GM23338 (cell line): ENCODE measurements around the gene ADGRL3.
"Not testable (repeated sequence)": the region's sequence is repeated elsewhere in the genome, so short reads cannot be mapped to it uniquely, and the experiment has no call there.

Experiments used
- CREB1 ChIP-seq: fragments of 250-450 bp; sonication (Bioruptor Pico); IDR thresholded peaks from 2 replicates; pipeline ENCODE4 v1.5.0; 2020; ENCODE audit warnings: low read depth, mild to moderate bottlenecking, moderate library complexity
- CTCF ChIP-seq, 2 experiments: fragments of 200-600 bp in 1 of 2; sonication (generic) in 1 of 2; conservative IDR thresholded peaks; 2 replicates each; pipeline versions ENCODE4 v1.5.1 to v1.6.1; 2016 to 2017; ENCODE audit warnings: antibody characterized with exemption in 2 of 2, low read depth in 2 of 2, mild to moderate bottlenecking in 2 of 2, moderate library complexity in 1 of 2
- ETS1 ChIP-seq: IDR thresholded peaks from 2 replicates; pipeline ENCODE4 v1.6.1; 2016; ENCODE audit warnings: antibody characterized with exemption
- EZH2 ChIP-seq: fragments of 200-600 bp; sonication (generic); IDR thresholded peaks from one replicate; pipeline ENCODE4 v1.8.0; 2017; ENCODE audit warnings: antibody characterized with exemption, mild to moderate bottlenecking, low read depth; ENCODE audit not compliant: unreplicated experiment
- EZH2phosphoT487 ChIP-seq: fragments of 200-600 bp; sonication (generic); IDR thresholded peaks from one replicate; pipeline ENCODE4 v1.8.1; 2018; ENCODE audit warnings: antibody characterized with exemption; ENCODE audit not compliant: unreplicated experiment
- JUNB ChIP-seq: IDR thresholded peaks from one replicate; pipeline ENCODE4 v1.6.1; 2016; ENCODE audit warnings: antibody characterized with exemption; ENCODE audit not compliant: unreplicated experiment
- POLR2AphosphoS5 ChIP-seq: IDR thresholded peaks from 2 replicates; pipeline ENCODE4 v1.6.1; 2016; ENCODE audit warnings: antibody characterized with exemption, low read depth
- REST ChIP-seq: IDR thresholded peaks from one replicate; pipeline ENCODE4 v1.6.1; 2018; ENCODE audit warnings: antibody characterized with exemption; ENCODE audit not compliant: unreplicated experiment
- STAT1 ChIP-seq: IDR thresholded peaks from one replicate; pipeline ENCODE4 v1.6.1; 2016; ENCODE audit warnings: antibody characterized with exemption; ENCODE audit not compliant: unreplicated experiment
- ZNF331 ChIP-seq: fragments of 250-450 bp; sonication (Bioruptor Pico); IDR thresholded peaks from 2 replicates; pipeline ENCODE4 v1.5.0; 2020; ENCODE audit warnings: low read depth, mild to moderate bottlenecking, moderate library complexity

- not testable (repeated sequence) for TF ChIP-seq CTCF (conservative IDR thresholded peaks at IDR 0.05; ENCODE audit: low read depth in 2 of 2); CREB1; EZH2; POLR2AphosphoS5; EZH2phosphoT487; REST; JUNB; ETS1; STAT1; ZNF331 (CRISPR knock-in tag)
Observed at GRCh38 chr4:61646746-61647350, 446.7 kb downstream of the ADGRL3 start.
